GM23338 (cell line): ENCODE results near the gene SPRING1. TPM values are rescaled to one million over a fixed set of nuclear protein-coding genes. Genes with fewer than 3 reads are reported as not detected.

Source experiments
- ATAC-seq: fragments of 200-7000 bp; cut with Tn5 transposase; 3 replicates; pipeline ENCODE4 v1.9.1; 2020
- DNase-seq: peaks from one replicate; pipeline ENCODE4 v3.0.0-alpha.2; 2015; ENCODE audit warnings: low spot score
- H2AFZ ChIP-seq: fragments of 200-600 bp; sonication (generic); 2 replicates; pipeline ENCODE4 v1.8.0; 2016; ENCODE audit warnings: antibody characterized with exemption, mild to moderate bottlenecking, moderate library complexity
- H3F3A ChIP-seq: fragments of 200-600 bp; sonication (generic); replicated peaks from 2 replicates; pipeline ENCODE4 v1.8.0; 2017; ENCODE audit warnings: antibody characterized with exemption, mixed run types, low read depth
- H3K27ac ChIP-seq: fragments of 200-600 bp; sonication (generic); 2 replicates; pipeline ENCODE4 v1.6.1; 2016; ENCODE audit warnings: low read depth
- H3K27me3 ChIP-seq: fragments of 200-600 bp; sonication (generic); 2 replicates; pipeline ENCODE4 v1.8.0; 2016; ENCODE audit warnings: mild to moderate bottlenecking, mixed run types, moderate library complexity; ENCODE audit not compliant: insufficient read depth
- H3K36me3 ChIP-seq: fragments of 200-600 bp; sonication (generic); 2 replicates; pipeline ENCODE4 v1.8.0; 2016; ENCODE audit warnings: mild to moderate bottlenecking; ENCODE audit not compliant: insufficient read depth
- H3K4me1 ChIP-seq: fragments of 200-600 bp; sonication (generic); 2 replicates; pipeline ENCODE4 v1.8.0; 2016; ENCODE audit warnings: mild to moderate bottlenecking, moderate library complexity; ENCODE audit not compliant: insufficient read depth
- H3K4me2 ChIP-seq: fragments of 200-600 bp; sonication (generic); 2 replicates; pipeline ENCODE4 v1.7.1; 2017; ENCODE audit warnings: mixed run types
- H3K4me3 ChIP-seq: fragments of 200-600 bp; sonication (generic); 2 replicates; pipeline ENCODE4 v1.6.1; 2016; ENCODE audit warnings: mixed run types
- H3K79me2 ChIP-seq: fragments of 200-600 bp; sonication (generic); replicated peaks from 2 replicates; pipeline ENCODE4 v1.8.0; 2017; ENCODE audit warnings: mild to moderate bottlenecking; ENCODE audit not compliant: insufficient read depth
- H3K9me2 ChIP-seq: fragments of 200-600 bp; sonication (generic); 2 replicates; pipeline ENCODE4 v1.8.0; 2017; ENCODE audit not compliant: insufficient read depth
- H4K20me1 ChIP-seq: fragments of 200-600 bp; sonication (generic); replicated peaks from 2 replicates; pipeline ENCODE4 v1.8.0; 2017; ENCODE audit warnings: mild to moderate bottlenecking; ENCODE audit not compliant: insufficient read depth
- H3K27ac Mint-ChIP-seq: 2 replicates; pipeline ENCODE4 v1.8.0; 2020; ENCODE audit warnings: inconsistent platforms, mild to moderate bottlenecking, moderate library complexity, mixed read lengths
- H3K27me3 Mint-ChIP-seq: 3 replicates; pipeline ENCODE4 v1.8.0; 2022; ENCODE audit warnings: low read depth, mild to moderate bottlenecking, moderate library complexity, mixed read lengths, inconsistent platforms; ENCODE audit not compliant: insufficient read depth, poor library complexity
- H3K36me3 Mint-ChIP-seq: 3 replicates; pipeline ENCODE4 v1.8.0; 2021; ENCODE audit warnings: low read depth, mild to moderate bottlenecking, inconsistent platforms, moderate library complexity, mixed read lengths
- H3K4me1 Mint-ChIP-seq: 3 replicates; pipeline ENCODE4 v1.8.0; 2020; ENCODE audit warnings: mild to moderate bottlenecking, inconsistent platforms, mixed read lengths
- H3K4me3 Mint-ChIP-seq: 3 replicates; pipeline ENCODE4 v1.8.0; 2021; ENCODE audit warnings: moderate library complexity, mild to moderate bottlenecking, inconsistent platforms, mixed read lengths
- H3K9me3 Mint-ChIP-seq: 3 replicates; pipeline ENCODE4 v1.8.0; 2020; ENCODE audit warnings: moderate library complexity, mild to moderate bottlenecking, inconsistent platforms, mixed read lengths
- CREB1 ChIP-seq: fragments of 250-450 bp; sonication (Bioruptor Pico); IDR thresholded peaks from 2 replicates; pipeline ENCODE4 v1.5.0; 2020; ENCODE audit warnings: low read depth, mild to moderate bottlenecking, moderate library complexity
- CTCF ChIP-seq, 2 experiments: fragments of 200-600 bp in 1 of 2; sonication (generic) in 1 of 2; conservative IDR thresholded peaks; 2 replicates each; pipeline versions ENCODE4 v1.5.1 to v1.6.1; 2016 to 2017; ENCODE audit warnings: antibody characterized with exemption in 2 of 2, low read depth in 2 of 2, mild to moderate bottlenecking in 2 of 2, moderate library complexity in 1 of 2
- ETS1 ChIP-seq: IDR thresholded peaks from 2 replicates; pipeline ENCODE4 v1.6.1; 2016; ENCODE audit warnings: antibody characterized with exemption
- EZH2phosphoT487 ChIP-seq: fragments of 200-600 bp; sonication (generic); IDR thresholded peaks from one replicate; pipeline ENCODE4 v1.8.1; 2018; ENCODE audit warnings: antibody characterized with exemption; ENCODE audit not compliant: unreplicated experiment
- JUNB ChIP-seq: IDR thresholded peaks from one replicate; pipeline ENCODE4 v1.6.1; 2016; ENCODE audit warnings: antibody characterized with exemption; ENCODE audit not compliant: unreplicated experiment
- POLR2AphosphoS5 ChIP-seq: IDR thresholded peaks from 2 replicates; pipeline ENCODE4 v1.6.1; 2016; ENCODE audit warnings: antibody characterized with exemption, low read depth
- STAT1 ChIP-seq: IDR thresholded peaks from one replicate; pipeline ENCODE4 v1.6.1; 2016; ENCODE audit warnings: antibody characterized with exemption; ENCODE audit not compliant: unreplicated experiment
- ZNF114 ChIP-seq: fragments of 250-450 bp; sonication (Bioruptor Pico); IDR thresholded peaks from 2 replicates; pipeline ENCODE4 v1.5.0; 2020; ENCODE audit warnings: mild to moderate bottlenecking, moderate library complexity
- ZNF462 ChIP-seq: fragments of 250-450 bp; sonication (Bioruptor Pico); IDR thresholded peaks from 2 replicates; pipeline ENCODE4 v1.5.0; 2020; ENCODE audit warnings: mild to moderate bottlenecking, moderate library complexity
- polyA plus RNA-seq: library from polyadenylated mRNA; unstranded; fragments of >200 nt; fragmentation: Nextera tagmentation; extraction: Ambion mirVana; gene quantifications from 2 replicates; pipeline ENCODE4 v1.2.1, GENCODE V29; 2016
- total RNA-seq: library from RNA; depleted of rRNA; stranded (reverse); fragments of >200 nt; shearing (Covaris generic); gene quantifications from 2 replicates; pipeline ENCODE4 v1.2.3, GENCODE V29; 2014

Gene SPRING1
- total and polyA plus RNA-seq, 2 experiments from 2014 or later = 8.2 to 57.1 TPM

GRCh38 chr12:116722245-116722644, 15.6 kb downstream of the SPRING1 start:
- no peak overlapping the region for H3K27ac Mint-ChIP-seq
- H3K9me3 Mint-ChIP-seq = no peaks in the 10 kb centered on the region

More at GRCh38 chr12:116722245-116722644, 15.6 kb downstream of the SPRING1 start:
- peaks cover 31% of the 10 kb centered on the region for H3K4me1 ChIP-seq
- no peak overlapping the region for H2AFZ ChIP-seq
- H3K79me2 ChIP-seq = peaks cover 28% of the 10 kb centered on the region
- no peaks in the 10 kb centered on the region for H3K36me3 ChIP-seq
- TF ChIP-seq CTCF (conservative IDR thresholded peaks at IDR 0.05; ENCODE audit: low read depth in 2 of 2) (no peak), STAT1 (no peak), JUNB (no peak), CREB1 (CRISPR knock-in tag) (no peak), ZNF114 (CRISPR knock-in tag) (no peak), ZNF462 (CRISPR knock-in tag) (no peak), POLR2AphosphoS5 (no peak), EZH2phosphoT487 (no peak), ETS1 (no peak)
- peaks cover 26% of the 10 kb centered on the region for H3K4me1 Mint-ChIP-seq
- H3K36me3 Mint-ChIP-seq = peaks cover 5% of the 10 kb centered on the region; the same call in 2 of the 3 replicates
- H3K4me3 Mint-ChIP-seq = no peak overlapping the region
- ATAC-seq (no peak), DNase-seq (no peak)
- H3K4me2 ChIP-seq = no peak overlapping the region
- no peaks in the 10 kb centered on the region for H3K27me3 Mint-ChIP-seq
- H3K27ac ChIP-seq = 0 out of 2 replicates have a peak overlapping the region, but pooled peaks have one; percentile 29
- peaks cover 12% of the 10 kb centered on the region for H4K20me1 ChIP-seq
- no peaks in the 10 kb centered on the region for H3K27me3 ChIP-seq
- no peaks in the 10 kb centered on the region for H3F3A ChIP-seq
- no peak overlapping the region for H3K4me3 ChIP-seq
- H3K9me2 ChIP-seq = no peaks in the 10 kb centered on the region
